ENCODE results near the gene GMNC. TPM values are rescaled to one million over a fixed set of nuclear protein-coding genes. Genes with fewer than 3 reads are reported as not detected.

The GMNC gene
- total RNA-seq: 0.30 TPM in 1 of 2 replicates, not detected in the other

GRCh38 chr3:190862209-190863118 lies at the start of gene GMNC:
TSS of gene GMNC (minus strand) at chr3:190862694. CDS start at chr3:190862615, 79 bp downstream.

Data from smooth muscle cell of the umbilical artery (primary cell).